ENCODE measurements around the gene INPP4B. TPM values are rescaled to one million over a fixed set of nuclear protein-coding genes. Genes with fewer than 3 reads are reported as not detected.

Gene INPP4B
- total RNA-seq, 1 experiment from 2014 or later: 41.0 TPM

DNA sequence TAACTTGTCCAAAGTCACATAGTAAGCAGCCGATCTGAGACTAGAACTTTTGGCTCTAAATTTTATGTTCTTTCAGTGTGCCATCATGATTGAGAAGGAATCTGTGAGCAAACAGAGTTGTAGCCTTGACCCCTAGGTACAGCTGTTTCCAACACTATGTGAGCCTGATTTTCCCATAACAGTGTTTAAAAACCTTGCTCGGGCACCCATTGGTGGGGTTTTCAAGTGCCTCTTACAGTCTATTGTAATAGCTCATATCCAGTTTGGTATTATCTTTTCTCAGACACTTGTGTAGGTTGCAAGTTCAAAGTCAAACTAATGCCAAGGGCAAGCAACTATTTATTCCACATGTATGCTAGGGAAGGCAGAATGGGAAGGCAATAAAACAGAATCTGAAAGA, 467.9 kb downstream of the INPP4B start:
- Histone ChIP-seq H3K4me1 (ENCODE audit: insufficient read depth, low read length) (peaks cover 47% of the 10 kb centered on the region), H2AFZ (ENCODE audit: low read length) (no peak overlapping the region), H3K27me3 (ENCODE audit: low read length) (no peaks in the 10 kb centered on the region), H3K27ac (ENCODE audit: low read length) (no peak overlapping the region), H3K4me2 (ENCODE audit: low read length) (no peak overlapping the region), H3F3A (ENCODE audit: low read length, unreplicated experiment) (peaks cover 3% of the 10 kb centered on the region), H3K9ac (ENCODE audit: low read length) (no peak overlapping the region), H4K20me1 (ENCODE audit: low read length) (no peaks in the 10 kb centered on the region), H3K9me3 (ENCODE audit: low read length) (no peaks in the 10 kb centered on the region), H3K9me2 (replicated peaks; ENCODE audit: low read length) (no peaks in the 10 kb centered on the region), H3K79me2 (ENCODE audit: low read length) (peaks cover 2% of the 10 kb centered on the region; the same call in 1 of the 2 replicates), H3K36me3 (ENCODE audit: low read depth, low read length) (0 out of 2 replicates have a peak, but pooled peaks cover 3% of the 10 kb centered on the region), H3K4me3 (ENCODE audit: low read length) (no peak overlapping the region)
- intact Hi-C loops (cut with micrococcal nuclease): loop anchor here (2.0 kb wide), 1 partner anchor 27 kb away; no protein-coding TSS in a partner anchor
- DNase-seq (no peak), ATAC-seq (no peak)
- no TSS peak for BruUV-seq (replicated peaks)
- TF ChIP-seq, protein P1, sequence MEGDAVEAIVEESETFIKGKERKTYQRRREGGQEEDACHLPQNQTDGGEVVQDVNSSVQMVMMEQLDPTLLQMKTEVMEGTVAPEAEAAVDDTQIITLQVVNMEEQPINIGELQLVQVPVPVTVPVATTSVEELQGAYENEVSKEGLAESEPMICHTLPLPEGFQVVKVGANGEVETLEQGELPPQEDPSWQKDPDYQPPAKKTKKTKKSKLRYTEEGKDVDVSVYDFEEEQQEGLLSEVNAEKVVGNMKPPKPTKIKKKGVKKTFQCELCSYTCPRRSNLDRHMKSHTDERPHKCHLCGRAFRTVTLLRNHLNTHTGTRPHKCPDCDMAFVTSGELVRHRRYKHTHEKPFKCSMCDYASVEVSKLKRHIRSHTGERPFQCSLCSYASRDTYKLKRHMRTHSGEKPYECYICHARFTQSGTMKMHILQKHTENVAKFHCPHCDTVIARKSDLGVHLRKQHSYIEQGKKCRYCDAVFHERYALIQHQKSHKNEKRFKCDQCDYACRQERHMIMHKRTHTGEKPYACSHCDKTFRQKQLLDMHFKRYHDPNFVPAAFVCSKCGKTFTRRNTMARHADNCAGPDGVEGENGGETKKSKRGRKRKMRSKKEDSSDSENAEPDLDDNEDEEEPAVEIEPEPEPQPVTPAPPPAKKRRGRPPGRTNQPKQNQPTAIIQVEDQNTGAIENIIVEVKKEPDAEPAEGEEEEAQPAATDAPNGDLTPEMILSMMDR (conservative IDR thresholded peaks at IDR 0.05; ENCODE audit: low read depth, low read length): no peak
- ChIA-PET CTCF (no interaction called here), POLR2A (ENCODE audit: unreplicated experiment) (interaction anchor here (0.6 to 1.0 kb wide), 2 partner anchors 10 to 27 kb away, joined by 3 to 5 read pairs; no protein-coding TSS in a partner anchor)

DNA sequence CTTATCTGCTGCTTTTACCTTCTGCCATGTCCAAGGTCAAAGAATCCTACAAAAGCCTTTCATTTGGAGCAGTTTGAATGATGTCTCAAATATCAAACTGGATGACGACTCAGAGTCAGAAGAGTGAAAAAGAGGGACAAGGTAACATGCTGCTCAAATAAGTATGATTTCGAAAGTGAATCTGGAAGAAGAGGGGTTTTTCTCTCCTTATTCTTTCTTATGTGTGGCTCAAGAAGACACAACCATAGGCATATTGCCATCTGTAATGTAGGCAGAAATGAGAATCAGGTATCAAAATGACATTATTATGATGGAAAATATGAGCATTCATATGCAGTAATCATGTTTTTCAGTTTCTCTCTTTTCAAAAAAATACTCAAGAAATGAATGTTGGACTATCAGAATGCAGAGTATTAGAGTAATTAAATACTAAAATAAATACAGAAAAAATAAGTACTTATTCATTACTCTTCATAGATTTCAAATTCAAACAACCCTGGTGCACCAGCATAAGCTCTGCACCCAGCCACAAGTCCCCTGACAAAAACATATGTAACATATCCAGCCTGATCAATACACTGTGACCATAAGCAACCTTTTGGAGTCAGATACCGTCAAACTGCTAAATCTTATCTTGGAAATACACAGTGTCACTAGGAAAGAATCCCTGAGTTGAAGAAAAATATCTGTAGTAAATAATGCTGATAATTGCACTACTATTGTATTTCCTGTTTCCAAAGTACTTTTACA, 468.6 kb downstream of the INPP4B start:
- Histone ChIP-seq H3K4me2 (ENCODE audit: low read length) (no peak overlapping the region), H2AFZ (ENCODE audit: low read length) (no peak overlapping the region), H3F3A (ENCODE audit: low read length, unreplicated experiment) (peaks cover 5% of the 10 kb centered on the region), H3K9me2 (replicated peaks; ENCODE audit: low read length) (no peaks in the 10 kb centered on the region), H4K20me1 (ENCODE audit: low read length) (no peaks in the 10 kb centered on the region), H3K79me2 (ENCODE audit: low read length) (peaks cover 8% of the 10 kb centered on the region; the same call in 1 of the 2 replicates), H3K27me3 (ENCODE audit: low read length) (no peaks in the 10 kb centered on the region), H3K4me3 (ENCODE audit: low read length) (no peak overlapping the region), H3K9ac (ENCODE audit: low read length) (no peak overlapping the region), H3K4me1 (ENCODE audit: insufficient read depth, low read length) (peaks cover 54% of the 10 kb centered on the region), H3K27ac (ENCODE audit: low read length) (no peak overlapping the region), H3K9me3 (ENCODE audit: low read length) (no peaks in the 10 kb centered on the region), H3K36me3 (ENCODE audit: low read depth, low read length) (no peaks in the 10 kb centered on the region)
- ATAC-seq (no peak), DNase-seq (no peak)
- CTCF ChIA-PET: no interaction called here
- intact Hi-C loops (cut with micrococcal nuclease): loop anchor here (2.0 kb wide), 1 partner anchor 27 kb away; no protein-coding TSS in a partner anchor
- POLR2A ChIA-PET (ENCODE audit: unreplicated experiment): no interaction called here
- BruUV-seq (replicated peaks): no TSS peak
- TF ChIP-seq EZH2 (IDR thresholded peaks at IDR 0.05; ENCODE audit: low read length, unreplicated experiment) (no peak), EZH2phosphoT487 (IDR thresholded peaks at IDR 0.05; ENCODE audit: borderline replicate concordance, low read length) (no peak)
- TF ChIP-seq, protein P1 (conservative IDR thresholded peaks at IDR 0.05; ENCODE audit: low read depth, low read length): no peak

DNA sequence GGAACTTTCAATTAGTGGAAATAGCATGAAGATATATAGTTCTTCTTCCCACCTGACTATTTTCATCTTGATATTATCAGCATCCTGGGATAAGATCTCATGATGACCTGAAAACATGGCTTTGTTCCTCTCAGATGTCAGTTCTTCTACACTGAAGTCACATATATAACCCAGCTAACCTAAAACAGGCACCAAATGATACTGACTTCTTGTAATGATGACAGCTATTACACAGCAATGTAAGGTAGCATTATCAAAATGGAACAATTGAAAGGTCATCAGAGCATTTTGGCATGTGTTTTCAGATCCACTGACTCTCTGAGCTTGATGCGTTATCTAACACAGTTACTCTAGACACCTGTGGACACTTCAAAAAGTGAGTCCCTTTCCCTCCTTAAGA, 469.9 kb downstream of the INPP4B start:
- Histone ChIP-seq H3K9me2 (replicated peaks; ENCODE audit: low read length) (no peaks in the 10 kb centered on the region), H3K79me2 (ENCODE audit: low read length) (peaks cover 20% of the 10 kb centered on the region; the same call in 1 of the 2 replicates), H3K27me3 (ENCODE audit: low read length) (no peaks in the 10 kb centered on the region), H3K9me3 (ENCODE audit: low read length) (no peaks in the 10 kb centered on the region), H3K4me1 (ENCODE audit: insufficient read depth, low read length) (peaks cover 54% of the 10 kb centered on the region), H2AFZ (ENCODE audit: low read length) (no peak overlapping the region), H3K4me2 (ENCODE audit: low read length) (no peak overlapping the region), H3K4me3 (ENCODE audit: low read length) (no peak overlapping the region), H3K9ac (ENCODE audit: low read length) (no peak overlapping the region), H4K20me1 (ENCODE audit: low read length) (no peaks in the 10 kb centered on the region), H3K27ac (ENCODE audit: low read length) (no peak overlapping the region), H3F3A (ENCODE audit: low read length, unreplicated experiment) (peaks cover 5% of the 10 kb centered on the region), H3K36me3 (ENCODE audit: low read depth, low read length) (no peaks in the 10 kb centered on the region; the same call in 1 of the 2 replicates)
- ATAC-seq (no peak), DNase-seq (no peak)
- TF ChIP-seq, protein P1 (conservative IDR thresholded peaks at IDR 0.05; ENCODE audit: low read depth, low read length): no peak
- no peak for TF ChIP-seq EZH2phosphoT487 (IDR thresholded peaks at IDR 0.05; ENCODE audit: borderline replicate concordance, low read length)
- TF ChIP-seq EZH2 (IDR thresholded peaks at IDR 0.05; ENCODE audit: low read length, unreplicated experiment): no peak
- CTCF ChIA-PET: no interaction called here
- POLR2A ChIA-PET (ENCODE audit: unreplicated experiment): no interaction called here
- intact Hi-C loops (cut with micrococcal nuclease): no loop called here
- BruUV-seq (replicated peaks): no TSS peak

Data from PC-3 (cell line).